Measurements from ENCODE around the gene EHMT1. TPM values are rescaled to one million over a fixed set of nuclear protein-coding genes. Genes with fewer than 3 reads are reported as not detected.

Gene EHMT1
- total RNA-seq, 1 donor from 2014 or later, result 82.7 TPM

GRCh38 chr9:137838576-137838975 is 219.8 kb downstream of the EHMT1 start:
- no peak for TF ChIP-seq CTCF (IDR thresholded peaks at IDR 0.05)
- Histone ChIP-seq H3K4me3 (no peak overlapping the region), H3K9me3 (no peaks in the 10 kb centered on the region), H3K27me3 (no peaks in the 10 kb centered on the region), H3K27ac (no peak overlapping the region), H3K36me3 (peaks cover 36% of the 10 kb centered on the region), H3K4me1 (no peaks in the 10 kb centered on the region)
- ATAC-seq, result no peak
- intact Hi-C loops (cut with DNase I), result no loop called here
- no peak for DNase-seq

- TF ChIP-seq CTCF (IDR thresholded peaks at IDR 0.05), result no peak
- intact Hi-C loops (cut with DNase I), result no loop called here
- no peak for ATAC-seq
- no peaks in the 10 kb centered on the region for H3K36me3 ChIP-seq
- H3K4me1 ChIP-seq, result no peaks in the 10 kb centered on the region
- H3K27me3 ChIP-seq, result no peaks in the 10 kb centered on the region
- DNase-seq, result no peak
- H3K4me3 ChIP-seq, result no peak overlapping the region
- H3K9me3 ChIP-seq, result no peaks in the 10 kb centered on the region
- H3K27ac ChIP-seq, result no peak overlapping the region
Measured at GRCh38 chr9:137843355-137843754, 224.6 kb downstream of the EHMT1 start.

GRCh38 chr9:137851516-137852267 is 232.9 kb downstream of the EHMT1 start:
- Histone ChIP-seq H3K4me1 (no peaks in the 10 kb centered on the region), H3K27ac (no peak overlapping the region), H3K9me3 (peaks cover 15% of the 10 kb centered on the region), H3K36me3 (no peaks in the 10 kb centered on the region), H3K27me3 (no peaks in the 10 kb centered on the region), H3K4me3 (no peak overlapping the region)
- no peak for ATAC-seq
- no peak for TF ChIP-seq CTCF (IDR thresholded peaks at IDR 0.05)
- DNase-seq, result no peak
- intact Hi-C loops (cut with DNase I), result no loop called here

- no peak overlapping the region for H3K4me3 ChIP-seq
- TF ChIP-seq CTCF (IDR thresholded peaks at IDR 0.05), result no peak
- H3K9me3 ChIP-seq, result peaks cover 15% of the 10 kb centered on the region
- H3K36me3 ChIP-seq, result no peaks in the 10 kb centered on the region
- DNase-seq, result no peak
- no peak for ATAC-seq
- no peak overlapping the region for H3K27ac ChIP-seq
- intact Hi-C loops (cut with DNase I), result no loop called here
- no peaks in the 10 kb centered on the region for H3K27me3 ChIP-seq
- H3K4me1 ChIP-seq, result no peaks in the 10 kb centered on the region
Measured at GRCh38 chr9:137853392-137853995, 234.7 kb downstream of the EHMT1 start.

GRCh38 chr9:137860361-137860760 is 241.6 kb downstream of the EHMT1 start:
- Histone ChIP-seq H3K9me3 (peaks cover 9% of the 10 kb centered on the region), H3K27me3 (no peaks in the 10 kb centered on the region), H3K4me3 (no peak overlapping the region), H3K4me1 (no peaks in the 10 kb centered on the region), H3K27ac (no peak overlapping the region), H3K36me3 (no peaks in the 10 kb centered on the region)
- ATAC-seq, result no peak
- intact Hi-C loops (cut with DNase I), result no loop called here
- no peak for TF ChIP-seq CTCF (IDR thresholded peaks at IDR 0.05)
- DNase-seq, result no peak

Measured in upper lobe of right lung (tissue), 1 donor.